Measurements from ENCODE around the gene KRTAP12-1.

Gene KRTAP12-1

GRCh38 chr21:44681861-44682579 lies at the start of gene KRTAP12-1:
Gene KRTAP12-1, minus strand, starts transcription at chr21:44682163. Its CDS starts 40 bp downstream, at chr21:44682123.
- DNase-seq (ENCODE audit: low read depth, low spot score): no peak

DNA sequence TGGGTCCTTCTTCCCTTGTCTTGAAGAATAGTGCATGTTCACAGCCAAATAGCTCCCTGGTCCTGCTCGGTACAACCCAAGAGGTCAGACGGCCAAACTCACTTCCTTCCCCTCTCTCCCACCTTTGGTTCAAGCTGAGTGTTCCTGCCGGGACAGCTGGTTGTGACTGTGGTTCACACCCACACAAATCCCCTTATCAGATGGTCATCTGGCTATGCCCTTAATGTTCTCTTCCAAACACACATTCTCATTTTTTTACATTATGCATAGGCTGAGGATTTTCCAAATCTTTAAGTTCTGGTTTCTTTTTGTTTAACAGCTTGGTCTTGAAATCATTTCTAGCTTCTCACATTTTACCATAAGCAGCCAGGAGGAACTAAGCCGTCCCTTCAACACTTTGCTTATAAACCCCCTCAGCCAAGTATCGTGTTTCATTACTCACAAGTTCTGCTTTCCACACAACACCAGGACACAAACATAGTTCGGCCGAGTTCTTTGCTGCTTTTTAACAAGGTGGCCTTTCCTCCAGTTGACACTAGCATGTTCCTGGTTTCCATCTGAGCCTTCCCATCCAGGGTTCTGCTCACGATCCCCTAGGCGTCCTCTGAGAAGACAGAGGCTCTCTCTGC lies 49.1 kb upstream of the KRTAP12-1 start:
- no peak for DNase-seq (ENCODE audit: low read depth, low spot score)

GRCh38 chr21:44730028-44730395 lies 48.0 kb upstream of the KRTAP12-1 start:
- no peak for DNase-seq (ENCODE audit: low read depth, low spot score)

DNA sequence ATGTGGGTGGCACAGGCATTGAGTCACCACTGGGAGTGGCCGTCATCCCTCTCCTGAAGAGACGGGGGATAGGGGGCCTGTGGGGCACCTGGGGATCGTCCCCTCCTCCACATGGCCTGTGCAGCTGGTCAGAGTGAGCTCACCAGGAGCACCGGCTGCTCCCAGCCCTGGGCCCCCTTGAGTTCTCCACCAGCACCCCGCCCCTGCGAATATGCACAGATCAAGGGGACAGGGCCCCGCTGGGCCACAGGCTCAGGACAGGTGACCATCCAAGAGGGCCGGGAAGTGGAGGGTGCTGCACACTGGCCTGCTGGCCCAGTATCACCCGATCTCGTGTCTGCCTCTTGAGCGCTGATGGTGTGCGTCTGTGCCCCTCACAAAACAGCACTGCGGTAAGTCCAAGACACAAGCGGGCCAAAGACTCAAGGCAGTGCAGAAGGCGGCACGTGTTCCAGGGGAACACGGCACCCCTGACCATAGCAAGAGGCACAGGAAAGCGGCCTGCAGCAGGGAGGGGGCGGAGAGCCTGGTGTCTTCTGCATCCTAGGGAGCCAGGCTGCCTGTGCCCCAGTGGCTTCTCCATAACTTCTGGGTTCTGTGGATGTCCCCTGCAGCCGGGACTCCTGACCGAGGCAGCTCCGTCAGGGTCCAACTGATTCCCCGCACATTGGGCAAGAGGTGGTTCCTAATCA lies 47.5 kb upstream of the KRTAP12-1 start:
- no peak for DNase-seq (ENCODE audit: low read depth, low spot score)

DNA sequence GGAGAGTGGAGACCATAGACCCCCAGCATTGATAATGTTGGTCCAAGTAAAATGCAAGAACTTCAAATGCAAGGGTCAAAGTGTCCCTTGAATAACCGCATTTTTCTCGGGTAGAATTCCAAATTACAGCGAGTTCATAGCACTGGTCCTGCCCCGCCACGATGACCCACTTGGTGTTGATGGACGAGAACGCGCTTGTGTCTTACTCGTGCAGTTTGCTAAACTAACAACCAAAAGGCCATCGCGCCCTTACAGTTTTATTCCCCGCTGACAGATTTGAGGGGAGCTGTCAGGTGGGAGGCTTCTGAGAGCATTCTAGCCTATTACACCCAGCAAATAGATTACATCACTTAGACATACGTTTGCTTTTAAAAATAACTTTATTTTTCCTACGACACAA lies 46.8 kb upstream of the KRTAP12-1 start:
- DNase-seq (ENCODE audit: low read depth, low spot score): no peak

- DNase-seq (ENCODE audit: low read depth, low spot score): no peak
Measured at GRCh38 chr21:44727757-44728156, 45.8 kb upstream of the KRTAP12-1 start.

GRCh38 chr21:44727321-44727720 lies 45.4 kb upstream of the KRTAP12-1 start:
- DNase-seq (ENCODE audit: low read depth, low spot score): no peak

DNA sequence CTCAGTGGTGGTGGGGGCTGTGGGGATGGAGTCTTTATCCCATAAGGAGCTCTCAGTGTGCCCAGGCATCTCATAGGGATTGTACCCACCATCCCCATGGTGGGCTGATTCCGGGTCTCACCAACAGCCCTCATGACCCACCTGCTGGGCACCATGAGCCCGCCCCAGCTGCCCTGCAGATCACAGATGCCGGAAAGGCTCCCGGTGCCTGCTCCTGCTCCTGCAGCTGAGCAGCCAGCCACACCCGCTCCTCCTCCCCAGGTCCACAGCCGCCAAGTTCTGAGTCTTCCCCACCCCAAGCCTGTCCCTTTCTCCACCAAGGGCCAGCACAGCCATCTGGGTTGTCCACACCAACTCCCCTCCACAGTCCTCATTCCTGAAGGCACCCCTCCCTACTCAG lies 44.9 kb upstream of the KRTAP12-1 start:
- no peak for DNase-seq (ENCODE audit: low read depth, low spot score)

- DNase-seq (ENCODE audit: low read depth, low spot score): no peak
Measured at GRCh38 chr21:44724926-44725325, 43.0 kb upstream of the KRTAP12-1 start.

- no peak for DNase-seq (ENCODE audit: low read depth, low spot score)
Measured at GRCh38 chr21:44724196-44724595, 42.2 kb upstream of the KRTAP12-1 start.

GRCh38 chr21:44723177-44724131 lies 41.5 kb upstream of the KRTAP12-1 start:
- DNase-seq (ENCODE audit: low read depth, low spot score): no peak

GRCh38 chr21:44722731-44723130 lies 40.8 kb upstream of the KRTAP12-1 start:
- DNase-seq (ENCODE audit: low read depth, low spot score): no peak

DNA sequence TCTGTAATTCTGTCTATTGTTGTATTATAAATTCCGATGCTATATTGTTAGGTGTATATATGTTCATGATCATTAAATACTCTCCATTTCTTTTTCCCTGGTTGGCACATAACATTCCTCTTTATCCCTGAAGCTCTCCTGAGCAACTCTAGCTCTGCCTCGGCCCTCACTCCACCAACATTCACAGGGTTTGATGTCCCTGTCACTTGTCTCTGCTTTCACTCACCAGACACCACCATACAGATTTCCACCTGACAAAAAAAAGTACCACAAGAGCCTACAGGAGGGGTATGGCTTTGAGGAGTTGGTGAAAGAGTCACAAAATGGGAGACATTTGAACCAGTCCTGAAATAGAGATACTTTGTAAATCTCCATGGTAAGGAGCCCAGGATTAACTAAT lies 38.2 kb upstream of the KRTAP12-1 start:
- DNase-seq (ENCODE audit: low read depth, low spot score): no peak

DNA sequence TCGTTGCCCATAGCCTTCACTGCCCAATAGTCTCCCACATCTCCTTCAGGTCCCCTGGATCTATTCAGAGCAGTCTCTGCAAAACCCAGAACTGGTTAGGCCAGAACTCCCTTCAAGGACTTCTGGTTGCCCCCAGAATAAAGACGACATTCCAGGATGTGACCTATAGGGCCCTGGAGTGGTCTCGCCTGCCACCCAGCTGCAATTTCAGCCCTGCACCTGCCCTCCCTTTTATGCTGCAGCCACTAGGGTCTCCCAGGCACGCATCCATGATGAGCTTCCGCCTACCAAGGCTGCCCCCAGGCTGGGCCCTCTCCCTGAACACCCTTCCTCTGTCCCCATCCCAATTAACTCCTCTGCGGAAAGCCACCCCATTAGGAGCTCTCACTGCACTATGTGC lies 36.6 kb upstream of the KRTAP12-1 start:
- no peak for DNase-seq (ENCODE audit: low read depth, low spot score)

GRCh38 chr21:44718093-44718492 lies 36.1 kb upstream of the KRTAP12-1 start:
- DNase-seq (ENCODE audit: low read depth, low spot score): no peak

DNA sequence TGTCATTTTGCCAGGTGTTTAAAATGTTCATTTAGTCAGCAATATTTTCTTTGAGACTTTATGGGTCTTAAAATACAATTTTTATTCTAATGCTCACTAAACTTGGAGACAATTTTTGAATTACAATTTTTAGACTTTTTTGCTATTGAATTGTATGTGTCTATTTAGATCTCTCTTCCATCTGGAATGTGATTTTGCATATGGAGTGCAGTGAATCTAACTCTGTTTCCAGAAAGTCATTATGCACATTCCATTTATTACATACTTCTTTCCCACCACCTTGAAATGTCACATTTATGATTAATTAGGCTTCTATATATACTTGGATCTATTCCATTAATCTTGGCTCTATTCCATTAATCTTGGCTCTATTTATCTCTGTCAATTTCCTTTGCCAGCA lies 35.0 kb upstream of the KRTAP12-1 start:
- no peak for DNase-seq (ENCODE audit: low read depth, low spot score)

DNA sequence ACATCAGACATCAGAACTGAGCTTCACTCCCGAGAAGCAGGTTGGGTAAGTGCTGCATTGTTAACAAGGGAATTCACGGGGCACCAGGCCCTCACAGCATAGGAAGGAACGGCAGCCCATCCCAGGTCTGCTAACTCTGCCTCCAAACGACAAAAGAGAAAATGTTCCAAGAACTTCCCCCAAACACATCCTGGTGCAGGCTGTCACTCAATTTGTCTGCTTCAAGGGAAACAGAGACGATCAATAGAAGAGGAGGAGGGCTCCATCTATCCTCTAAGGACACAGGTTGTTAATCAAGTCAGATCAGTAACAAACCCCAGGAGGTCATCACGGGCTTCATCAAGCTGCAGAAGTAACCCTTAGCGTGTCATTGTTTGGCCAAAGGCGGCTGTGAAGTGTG lies 32.9 kb upstream of the KRTAP12-1 start:
- no peak for DNase-seq (ENCODE audit: low read depth, low spot score)

DNA sequence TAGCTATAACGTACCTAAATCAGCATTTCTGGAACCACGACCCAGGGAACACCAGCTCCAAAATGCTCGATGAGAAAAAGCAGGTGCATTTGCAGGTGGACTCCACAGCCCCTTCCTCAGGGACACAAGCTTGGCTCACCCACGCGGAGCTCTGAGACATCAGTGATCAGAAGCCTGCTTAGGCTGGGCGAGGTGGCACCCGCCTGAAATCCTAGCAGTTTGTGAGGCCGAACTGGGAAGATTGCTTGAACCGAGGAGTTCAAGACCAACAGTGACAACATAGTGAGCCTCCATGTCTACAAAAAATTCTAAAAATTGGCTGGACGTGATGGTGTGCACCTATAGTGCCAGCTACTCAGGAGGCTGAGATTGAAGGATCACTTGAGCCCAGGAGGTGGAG lies 31.9 kb upstream of the KRTAP12-1 start:
- no peak for DNase-seq (ENCODE audit: low read depth, low spot score)

DNA sequence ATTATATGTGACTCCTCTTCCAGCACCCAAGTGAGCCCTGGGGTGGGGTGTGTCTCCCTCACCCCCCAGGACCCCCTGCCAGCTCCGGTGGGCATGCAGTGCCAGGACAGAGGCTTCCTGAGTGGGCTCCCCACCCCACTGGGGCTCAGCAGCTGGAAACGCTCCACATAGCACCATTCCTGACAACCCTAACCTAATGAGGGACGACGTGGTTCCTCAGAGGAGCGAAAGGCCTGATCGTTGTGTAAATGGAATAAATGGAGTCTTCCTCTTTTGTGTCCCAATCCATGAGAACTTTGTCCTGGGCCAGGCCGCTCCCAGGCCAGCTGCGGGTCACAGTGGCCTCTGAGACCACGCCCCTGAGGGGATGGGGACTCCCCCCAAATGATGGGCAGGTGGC lies 31.2 kb upstream of the KRTAP12-1 start:
- no peak for DNase-seq (ENCODE audit: low read depth, low spot score)

DNA sequence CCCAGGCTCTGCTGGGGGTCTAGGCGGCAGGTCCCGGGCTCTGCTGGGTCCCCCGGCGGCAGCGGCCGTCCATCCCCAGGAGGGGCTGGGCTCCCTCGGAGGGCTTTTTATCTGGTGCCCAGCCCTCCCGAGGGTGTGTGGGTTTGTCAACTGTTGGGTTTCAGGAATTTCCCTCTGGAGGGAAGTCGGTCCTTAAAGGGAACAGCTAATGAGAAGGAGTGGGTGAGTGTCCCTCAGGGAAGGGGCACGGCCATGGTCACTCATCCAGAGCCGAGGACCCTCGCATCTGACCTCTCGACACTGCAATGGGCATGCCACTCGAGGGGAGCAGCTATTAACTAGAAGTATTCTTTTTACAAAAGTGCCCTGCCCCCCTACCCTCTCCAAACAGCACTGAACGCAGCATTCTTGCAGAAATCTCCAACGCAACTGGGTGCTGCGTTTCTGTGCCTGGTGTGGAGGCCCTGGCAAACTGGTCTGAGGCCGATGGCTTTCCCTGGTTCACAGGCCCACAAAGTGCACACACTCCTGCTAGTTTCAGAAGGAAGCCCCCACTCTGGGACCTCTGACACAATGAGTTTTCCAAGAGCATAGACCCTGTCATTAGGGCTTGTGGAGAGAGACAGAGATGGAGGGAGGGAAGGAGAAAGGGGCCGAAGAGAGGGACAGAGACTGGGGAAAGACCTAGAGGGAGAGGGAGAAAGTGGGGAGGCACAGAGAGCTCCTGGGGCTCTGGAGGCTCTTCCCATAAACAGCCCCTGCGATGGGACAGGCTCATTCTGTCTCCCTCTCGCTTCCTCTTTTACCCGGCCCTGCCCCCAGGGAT lies 30.5 kb upstream of the KRTAP12-1 start:
- DNase-seq (ENCODE audit: low read depth, low spot score): no peak
